ENCODE measurements around the gene MLEC.

Gene MLEC

GRCh38 chr12:120735181-120735580, 48.2 kb downstream of the MLEC start:
- DNase-seq (ENCODE audit: low read depth in 1 of 2, low spot score in 1 of 2) = no peak
- TF ChIP-seq CTCF (IDR thresholded peaks at IDR 0.05; ENCODE audit: insufficient read depth, low read length) = no peak
- TF ChIP-seq REST (IDR thresholded peaks at IDR 0.05; ENCODE audit: insufficient replicate concordance, low read depth) = no peak
- no peak for TF ChIP-seq POLR2AphosphoS5 (IDR thresholded peaks at IDR 0.05; ENCODE audit: low read depth)
- TF ChIP-seq SPI1 (IDR thresholded peaks at IDR 0.05; ENCODE audit: borderline replicate concordance, low read depth) = no peak
- TF ChIP-seq GABPA (IDR thresholded peaks at IDR 0.05; ENCODE audit: low read depth) = no peak
- no peak overlapping the region for H3K27ac ChIP-seq (replicated peaks)
- H3K27me3 ChIP-seq (ENCODE audit: insufficient read depth, poor library complexity, severe bottlenecking) = no peaks in the 10 kb centered on the region
- no peak overlapping the region for H3K4me3 ChIP-seq (replicated peaks; ENCODE audit: insufficient read depth, low read length)

DNA sequence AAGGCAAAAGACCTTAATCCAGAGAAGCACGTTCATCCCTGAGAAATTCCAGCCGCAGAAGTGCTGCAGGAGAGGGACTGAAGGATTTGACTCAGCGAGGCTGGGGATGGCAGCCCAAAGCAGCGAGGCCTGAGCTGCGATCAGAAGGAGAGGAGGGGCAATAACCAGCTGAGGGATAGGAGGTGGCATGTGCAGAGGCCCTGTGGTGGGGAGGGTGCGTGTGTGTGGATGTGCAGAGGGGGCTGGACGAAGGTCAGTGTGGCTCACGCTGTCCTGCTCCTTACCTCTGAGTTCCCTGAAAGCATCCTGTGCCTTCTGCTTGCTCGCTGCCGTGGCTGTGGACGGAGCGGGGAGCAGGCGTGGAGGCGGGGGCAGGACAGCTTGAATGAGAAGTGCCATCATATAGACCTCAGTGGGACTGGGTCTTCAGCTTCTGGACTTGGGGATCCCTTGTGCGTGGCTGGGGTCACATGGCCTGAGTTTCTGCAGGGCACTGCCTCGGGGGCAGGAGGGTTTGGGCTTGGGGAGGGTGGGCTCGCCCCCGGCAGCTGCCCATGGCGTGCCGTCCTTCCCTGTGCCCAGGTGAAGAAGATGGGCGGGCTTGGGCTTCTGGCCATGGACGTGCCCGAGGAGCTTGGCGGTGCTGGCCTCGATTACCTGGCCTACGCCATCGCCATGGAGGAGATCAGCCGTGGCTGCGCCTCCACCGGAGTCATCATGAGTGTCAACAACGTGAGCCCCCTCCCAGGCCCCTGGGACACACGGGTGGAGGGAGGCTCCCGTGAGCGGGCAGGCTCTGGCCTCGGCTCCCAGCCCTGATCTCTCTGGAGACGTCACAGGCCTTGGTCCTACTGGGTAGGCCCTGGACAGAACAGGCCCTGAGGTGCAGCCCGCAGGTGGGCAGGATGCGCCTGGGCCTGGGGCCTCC, 49.7 kb downstream of the MLEC start:
- DNase-seq (ENCODE audit: low read depth in 1 of 2, low spot score in 1 of 2) = no peak
- TF ChIP-seq CTCF (IDR thresholded peaks at IDR 0.05; ENCODE audit: insufficient read depth, low read length) = no peak
- no peak for TF ChIP-seq GABPA (IDR thresholded peaks at IDR 0.05; ENCODE audit: low read depth)
- no peak for TF ChIP-seq SPI1 (IDR thresholded peaks at IDR 0.05; ENCODE audit: borderline replicate concordance, low read depth)
- TF ChIP-seq POLR2AphosphoS5 (IDR thresholded peaks at IDR 0.05; ENCODE audit: low read depth) = no peak
- no peak for TF ChIP-seq REST (IDR thresholded peaks at IDR 0.05; ENCODE audit: insufficient replicate concordance, low read depth)
- Histone ChIP-seq H3K4me3 (replicated peaks; ENCODE audit: insufficient read depth, low read length) (no peak overlapping the region), H3K27me3 (ENCODE audit: insufficient read depth, poor library complexity, severe bottlenecking) (no peaks in the 10 kb centered on the region), H3K27ac (replicated peaks) (no peak overlapping the region)

GRCh38 chr12:120737557-120738251, 50.8 kb downstream of the MLEC start:
- Histone ChIP-seq H3K4me3 (replicated peaks; ENCODE audit: insufficient read depth, low read length) (no peak overlapping the region), H3K27me3 (ENCODE audit: insufficient read depth, poor library complexity, severe bottlenecking) (no peaks in the 10 kb centered on the region), H3K27ac (replicated peaks) (no peak overlapping the region)
- TF ChIP-seq POLR2AphosphoS5 (IDR thresholded peaks at IDR 0.05; ENCODE audit: low read depth) (no peak), REST (IDR thresholded peaks at IDR 0.05; ENCODE audit: insufficient replicate concordance, low read depth) (no peak), CTCF (IDR thresholded peaks at IDR 0.05; ENCODE audit: insufficient read depth, low read length) (no peak), GABPA (IDR thresholded peaks at IDR 0.05; ENCODE audit: low read depth) (no peak), SPI1 (IDR thresholded peaks at IDR 0.05; ENCODE audit: borderline replicate concordance, low read depth) (no peak)
- no peak for DNase-seq (ENCODE audit: low read depth in 1 of 2, low spot score in 1 of 2)
